HepG2 (cell line): ENCODE results near the gene NHSL1.

Experiments
- BCL6 ChIP-seq: IDR thresholded peaks from 2 replicates; pipeline ENCODE4 v1.6.1; 2016; ENCODE audit warnings: missing genetic modification reagents, missing compliant biosample characterization
- CTCF ChIP-seq: sonication (generic); formaldehyde crosslinking; IDR thresholded peaks from 2 replicates; pipeline ENCODE4 v1.5.0; 2020; ENCODE audit warnings: mild to moderate bottlenecking, missing genetic modification reagents, moderate library complexity
- HOXA9 ChIP-seq: sonication (generic); formaldehyde crosslinking; IDR thresholded peaks from 2 replicates; pipeline ENCODE4 v1.8.1; 2022; ENCODE audit warnings: missing genetic modification reagents, mild to moderate bottlenecking, moderate library complexity, borderline replicate concordance
- NFIC ChIP-seq: IDR thresholded peaks from 2 replicates; pipeline ENCODE4 v1.6.1; 2012; ENCODE audit warnings: mild to moderate bottlenecking, low read length, inconsistent platforms
- NFRKB ChIP-seq: fragments of 450-650 bp; IDR thresholded peaks from 2 replicates; pipeline ENCODE4 v1.6.1; 2017
- NONO ChIP-seq, 2 experiments: fragments of 450-650 bp in 1 of 2; sonication (generic) in 1 of 2; formaldehyde crosslinking in 1 of 2; IDR thresholded peaks in 1 of 2; conservative IDR thresholded peaks in 1 of 2; 2 replicates each; pipeline versions ENCODE4 v1.6.1 to v1.8.0; 2017 to 2022; ENCODE audit warnings: mild to moderate bottlenecking in 1 of 2, missing genetic modification reagents in 1 of 2, moderate library complexity in 1 of 2
- RERE ChIP-seq: IDR thresholded peaks from 2 replicates; pipeline ENCODE4 v1.6.1; 2016; ENCODE audit warnings: low read depth, missing genetic modification reagents, missing compliant biosample characterization
- SUZ12 ChIP-seq: fragments of 150-350 bp; IDR thresholded peaks from 2 replicates; pipeline ENCODE4 v1.6.1; 2014; ENCODE audit warnings: low read depth, low read length
- TCF7L2 ChIP-seq: IDR thresholded peaks from 2 replicates; pipeline ENCODE4 v1.6.1; 2011; ENCODE audit warnings: mild to moderate bottlenecking, low read depth, low read length, moderate library complexity
- TEAD2 ChIP-seq: sonication (generic); formaldehyde crosslinking; IDR thresholded peaks from 2 replicates; pipeline ENCODE4 v1.9.0; 2021; ENCODE audit warnings: missing genetic modification reagents
- ZNF441 ChIP-seq: sonication (generic); formaldehyde crosslinking; IDR thresholded peaks from 2 replicates; pipeline ENCODE4 v1.7.0; 2021; ENCODE audit warnings: missing genetic modification reagents, borderline replicate concordance
- TF ChIP-seq, protein P1 (sequence below): sonication (generic); formaldehyde crosslinking; IDR thresholded peaks from 2 replicates; pipeline ENCODE4 v1.8.0; 2022; ENCODE audit warnings: mild to moderate bottlenecking, missing genetic modification reagents; ENCODE audit not compliant: insufficient replicate concordance
- TF ChIP-seq, protein P2 (sequence below): sonication (generic); formaldehyde crosslinking; IDR thresholded peaks from 2 replicates; pipeline ENCODE4 v1.4.0; 2020; ENCODE audit warnings: missing genetic modification reagents

DNA sequence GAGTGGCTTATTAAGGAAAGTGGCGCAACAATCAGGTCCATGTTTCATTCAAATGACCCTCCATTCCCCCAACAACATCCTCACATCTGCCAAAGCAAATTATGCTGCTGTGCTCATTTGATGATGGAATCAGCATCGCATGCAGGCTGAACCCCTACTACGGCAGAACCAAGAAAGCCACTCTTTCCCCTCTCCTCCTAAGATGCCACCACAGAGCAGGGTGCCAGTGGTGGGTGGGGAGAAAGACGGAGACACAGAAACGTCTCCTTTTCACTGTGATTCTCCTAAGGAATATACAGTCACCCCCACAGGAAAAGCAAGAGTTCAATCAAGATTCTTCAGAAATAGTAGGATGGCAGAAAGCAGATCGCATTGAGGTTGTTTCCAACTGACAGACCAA, 78.2 kb downstream of the NHSL1 start:
- TF ChIP-seq TEAD2 (CRISPR knock-in tag) (no peak), NFIC (no peak), SUZ12 (no peak), CTCF (no peak), NONO (IDR thresholded peaks at IDR 0.05) (no peak), NONO (CRISPR knock-in tag; conservative IDR thresholded peaks at IDR 0.05) (no peak), NFRKB (no peak), ZNF441 (no peak), BCL6 (CRISPR knock-in tag) (no peak), HOXA9 (CRISPR knock-in tag) (no peak), TCF7L2 (no peak), RERE (CRISPR knock-in tag) (no peak)
- TF ChIP-seq, protein P1, sequence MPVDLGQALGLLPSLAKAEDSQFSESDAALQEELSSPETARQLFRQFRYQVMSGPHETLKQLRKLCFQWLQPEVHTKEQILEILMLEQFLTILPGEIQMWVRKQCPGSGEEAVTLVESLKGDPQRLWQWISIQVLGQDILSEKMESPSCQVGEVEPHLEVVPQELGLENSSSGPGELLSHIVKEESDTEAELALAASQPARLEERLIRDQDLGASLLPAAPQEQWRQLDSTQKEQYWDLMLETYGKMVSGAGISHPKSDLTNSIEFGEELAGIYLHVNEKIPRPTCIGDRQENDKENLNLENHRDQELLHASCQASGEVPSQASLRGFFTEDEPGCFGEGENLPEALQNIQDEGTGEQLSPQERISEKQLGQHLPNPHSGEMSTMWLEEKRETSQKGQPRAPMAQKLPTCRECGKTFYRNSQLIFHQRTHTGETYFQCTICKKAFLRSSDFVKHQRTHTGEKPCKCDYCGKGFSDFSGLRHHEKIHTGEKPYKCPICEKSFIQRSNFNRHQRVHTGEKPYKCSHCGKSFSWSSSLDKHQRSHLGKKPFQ, result no peak
- TF ChIP-seq, protein P2, sequence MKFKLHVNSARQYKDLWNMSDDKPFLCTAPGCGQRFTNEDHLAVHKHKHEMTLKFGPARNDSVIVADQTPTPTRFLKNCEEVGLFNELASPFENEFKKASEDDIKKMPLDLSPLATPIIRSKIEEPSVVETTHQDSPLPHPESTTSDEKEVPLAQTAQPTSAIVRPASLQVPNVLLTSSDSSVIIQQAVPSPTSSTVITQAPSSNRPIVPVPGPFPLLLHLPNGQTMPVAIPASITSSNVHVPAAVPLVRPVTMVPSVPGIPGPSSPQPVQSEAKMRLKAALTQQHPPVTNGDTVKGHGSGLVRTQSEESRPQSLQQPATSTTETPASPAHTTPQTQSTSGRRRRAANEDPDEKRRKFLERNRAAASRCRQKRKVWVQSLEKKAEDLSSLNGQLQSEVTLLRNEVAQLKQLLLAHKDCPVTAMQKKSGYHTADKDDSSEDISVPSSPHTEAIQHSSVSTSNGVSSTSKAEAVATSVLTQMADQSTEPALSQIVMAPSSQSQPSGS (CRISPR knock-in tag), result no peak
